ENCODE measurements around the gene SYT6. TPM values are rescaled to one million over a fixed set of nuclear protein-coding genes. Genes with fewer than 3 reads are reported as not detected.

SYT6 gene
- total RNA-seq, 1 donor from 2014 or later = not detected

DNA sequence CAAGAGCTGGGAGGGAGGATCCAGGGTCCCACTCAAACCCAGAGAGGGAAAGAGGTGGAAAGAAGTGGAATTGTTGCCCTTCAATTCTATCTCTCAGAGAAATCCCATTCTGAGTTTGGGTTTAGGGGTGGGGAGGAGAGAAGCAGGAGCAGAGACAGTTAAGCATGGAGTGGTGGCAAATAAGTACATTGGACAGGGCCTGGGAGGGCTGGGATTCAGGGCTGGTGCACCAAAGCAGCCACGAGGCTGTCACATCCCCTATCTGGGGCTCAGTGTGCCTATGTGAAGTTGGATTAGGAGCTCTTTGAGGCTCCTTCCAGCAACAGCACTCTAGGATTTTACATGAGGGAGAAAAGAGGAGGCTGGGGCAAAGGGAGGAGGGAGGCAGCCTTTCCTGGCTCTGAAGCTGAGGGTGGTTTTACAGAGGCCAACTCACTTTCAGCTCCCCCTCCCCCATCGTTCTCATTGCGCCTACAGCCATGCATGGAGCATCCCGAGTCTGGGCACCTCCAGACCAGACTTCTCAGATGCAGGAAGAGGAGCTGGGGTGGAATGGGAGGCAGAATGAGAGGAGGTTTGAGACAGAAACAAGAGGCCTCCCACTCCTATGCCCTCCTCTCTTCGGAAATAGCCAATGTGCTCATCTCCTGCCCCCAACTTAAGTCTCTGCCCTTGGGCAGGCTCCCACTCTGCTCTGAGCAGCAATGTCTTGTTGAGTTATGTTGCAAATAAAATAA, 3.0 kb upstream of the SYT6 start:
- H3K4me1 ChIP-seq = peaks cover 35% of the 10 kb centered on the region
- intact Hi-C loops (cut with DNase I) = no loop called here
- peaks cover 15% of the 10 kb centered on the region for H3K27me3 ChIP-seq
- no peaks in the 10 kb centered on the region for H3K9me3 ChIP-seq
- no peak overlapping the region for H3K4me3 ChIP-seq
- no peak for DNase-seq (ENCODE audit: extremely low spot score in 2 of 2)
- no peak overlapping the region for H3K27ac ChIP-seq
- TF ChIP-seq POLR2AphosphoS5 (IDR thresholded peaks at IDR 0.05; ENCODE audit: insufficient read depth in 1 of 2, low read depth in 1 of 2) (no peak), POLR2A (IDR thresholded peaks at IDR 0.05) (no peak)
- TF ChIP-seq, protein P1, sequence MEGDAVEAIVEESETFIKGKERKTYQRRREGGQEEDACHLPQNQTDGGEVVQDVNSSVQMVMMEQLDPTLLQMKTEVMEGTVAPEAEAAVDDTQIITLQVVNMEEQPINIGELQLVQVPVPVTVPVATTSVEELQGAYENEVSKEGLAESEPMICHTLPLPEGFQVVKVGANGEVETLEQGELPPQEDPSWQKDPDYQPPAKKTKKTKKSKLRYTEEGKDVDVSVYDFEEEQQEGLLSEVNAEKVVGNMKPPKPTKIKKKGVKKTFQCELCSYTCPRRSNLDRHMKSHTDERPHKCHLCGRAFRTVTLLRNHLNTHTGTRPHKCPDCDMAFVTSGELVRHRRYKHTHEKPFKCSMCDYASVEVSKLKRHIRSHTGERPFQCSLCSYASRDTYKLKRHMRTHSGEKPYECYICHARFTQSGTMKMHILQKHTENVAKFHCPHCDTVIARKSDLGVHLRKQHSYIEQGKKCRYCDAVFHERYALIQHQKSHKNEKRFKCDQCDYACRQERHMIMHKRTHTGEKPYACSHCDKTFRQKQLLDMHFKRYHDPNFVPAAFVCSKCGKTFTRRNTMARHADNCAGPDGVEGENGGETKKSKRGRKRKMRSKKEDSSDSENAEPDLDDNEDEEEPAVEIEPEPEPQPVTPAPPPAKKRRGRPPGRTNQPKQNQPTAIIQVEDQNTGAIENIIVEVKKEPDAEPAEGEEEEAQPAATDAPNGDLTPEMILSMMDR (IDR thresholded peaks at IDR 0.05) = no peak
- no peaks in the 10 kb centered on the region for H3K36me3 ChIP-seq

GRCh38 chr1:114155706-114156105, 2.0 kb upstream of the SYT6 start:
- peaks cover 36% of the 10 kb centered on the region for H3K4me1 ChIP-seq
- DNase-seq (ENCODE audit: extremely low spot score in 2 of 2) = no peak
- no peak overlapping the region for H3K27ac ChIP-seq
- peaks cover 20% of the 10 kb centered on the region for H3K27me3 ChIP-seq
- intact Hi-C loops (cut with DNase I) = no loop called here
- H3K36me3 ChIP-seq = no peaks in the 10 kb centered on the region
- TF ChIP-seq POLR2A (IDR thresholded peaks at IDR 0.05) (no peak), POLR2AphosphoS5 (IDR thresholded peaks at IDR 0.05; ENCODE audit: insufficient read depth in 1 of 2, low read depth in 1 of 2) (no peak)
- TF ChIP-seq, protein P1 (IDR thresholded peaks at IDR 0.05) = no peak
- H3K4me3 ChIP-seq = no peak overlapping the region
- no peaks in the 10 kb centered on the region for H3K9me3 ChIP-seq

GRCh38 chr1:114154963-114155322, 1.3 kb upstream of the SYT6 start:
- DNase-seq (ENCODE audit: extremely low spot score in 2 of 2) = no peak
- TF ChIP-seq POLR2AphosphoS5 (IDR thresholded peaks at IDR 0.05; ENCODE audit: insufficient read depth in 1 of 2, low read depth in 1 of 2) (no peak), POLR2A (IDR thresholded peaks at IDR 0.05) (no peak)
- TF ChIP-seq, protein P1 (IDR thresholded peaks at IDR 0.05) = no peak
- H3K4me3 ChIP-seq = no peak overlapping the region
- H3K4me1 ChIP-seq = peaks cover 36% of the 10 kb centered on the region
- H3K27me3 ChIP-seq = peaks cover 20% of the 10 kb centered on the region
- no peak overlapping the region for H3K27ac ChIP-seq
- no peaks in the 10 kb centered on the region for H3K36me3 ChIP-seq
- intact Hi-C loops (cut with DNase I) = no loop called here
- H3K9me3 ChIP-seq = no peaks in the 10 kb centered on the region

GRCh38 chr1:114154146-114154962, 685 bp upstream of the SYT6 start:
- H3K4me1 ChIP-seq = peaks cover 36% of the 10 kb centered on the region
- H3K36me3 ChIP-seq = no peaks in the 10 kb centered on the region
- H3K27me3 ChIP-seq = peaks cover 20% of the 10 kb centered on the region
- TF ChIP-seq POLR2AphosphoS5 (IDR thresholded peaks at IDR 0.05; ENCODE audit: insufficient read depth in 1 of 2, low read depth in 1 of 2) (no peak), POLR2A (IDR thresholded peaks at IDR 0.05) (no peak)
- TF ChIP-seq, protein P1 (IDR thresholded peaks at IDR 0.05) = no peak
- intact Hi-C loops (cut with DNase I) = no loop called here
- H3K27ac ChIP-seq = no peak overlapping the region
- DNase-seq (ENCODE audit: extremely low spot score in 2 of 2) = no peak
- H3K4me3 ChIP-seq = no peak overlapping the region
- no peaks in the 10 kb centered on the region for H3K9me3 ChIP-seq
